ENCODE data around the gene CCL18.

DNA sequence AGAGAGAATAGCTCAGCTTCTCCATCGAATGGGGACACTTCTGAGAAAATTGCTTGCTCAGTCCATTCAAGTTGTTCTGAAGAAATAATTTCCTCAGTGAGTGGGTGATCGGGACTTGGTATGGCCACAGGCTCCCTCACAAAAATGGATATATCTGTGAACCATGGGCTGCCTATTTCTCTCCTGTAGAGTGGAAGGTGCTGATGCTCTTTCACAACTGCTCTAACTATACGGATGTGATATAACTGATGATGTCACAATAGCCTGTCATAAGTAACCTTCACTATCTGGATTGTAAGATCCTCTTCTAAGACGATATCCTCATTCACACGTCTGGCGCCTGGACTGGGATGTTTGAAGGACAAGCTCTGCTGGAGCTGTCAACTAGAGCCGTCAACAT is 4.7 kb upstream of the CCL18 start:
- TF ChIP-seq, protein P1, sequence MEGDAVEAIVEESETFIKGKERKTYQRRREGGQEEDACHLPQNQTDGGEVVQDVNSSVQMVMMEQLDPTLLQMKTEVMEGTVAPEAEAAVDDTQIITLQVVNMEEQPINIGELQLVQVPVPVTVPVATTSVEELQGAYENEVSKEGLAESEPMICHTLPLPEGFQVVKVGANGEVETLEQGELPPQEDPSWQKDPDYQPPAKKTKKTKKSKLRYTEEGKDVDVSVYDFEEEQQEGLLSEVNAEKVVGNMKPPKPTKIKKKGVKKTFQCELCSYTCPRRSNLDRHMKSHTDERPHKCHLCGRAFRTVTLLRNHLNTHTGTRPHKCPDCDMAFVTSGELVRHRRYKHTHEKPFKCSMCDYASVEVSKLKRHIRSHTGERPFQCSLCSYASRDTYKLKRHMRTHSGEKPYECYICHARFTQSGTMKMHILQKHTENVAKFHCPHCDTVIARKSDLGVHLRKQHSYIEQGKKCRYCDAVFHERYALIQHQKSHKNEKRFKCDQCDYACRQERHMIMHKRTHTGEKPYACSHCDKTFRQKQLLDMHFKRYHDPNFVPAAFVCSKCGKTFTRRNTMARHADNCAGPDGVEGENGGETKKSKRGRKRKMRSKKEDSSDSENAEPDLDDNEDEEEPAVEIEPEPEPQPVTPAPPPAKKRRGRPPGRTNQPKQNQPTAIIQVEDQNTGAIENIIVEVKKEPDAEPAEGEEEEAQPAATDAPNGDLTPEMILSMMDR (IDR thresholded peaks at IDR 0.05), result no peak
- TF ChIP-seq POLR2A (IDR thresholded peaks at IDR 0.05) (no peak), EP300 (IDR thresholded peaks at IDR 0.05) (no peak)
